H1 (cell line): Measurements from ENCODE around the gene SLC37A1. TPM values are rescaled to one million over a fixed set of nuclear protein-coding genes. Genes with fewer than 3 reads are reported as not detected.

ENCODE experiments used
- CTCF ChIP-seq, 3 experiments: IDR thresholded peaks; 1 replicate in 2 of 3; 2 replicates in 1 of 3; pipeline versions ENCODE4 v1.5.1 to v1.6.1; 2011; ENCODE audit warnings: low read length in 3 of 3, mild to moderate bottlenecking in 3 of 3, inconsistent platforms in 2 of 3, low read depth in 1 of 3, moderate library complexity in 1 of 3; ENCODE audit not compliant: insufficient read depth in 1 of 3; ENCODE audit errors: control extremely low read depth in 1 of 3
- FOSL1 ChIP-seq: IDR thresholded peaks from 2 replicates; pipeline ENCODE4 v1.6.1; 2011; ENCODE audit warnings: mild to moderate bottlenecking, low read depth, low read length, moderate library complexity; ENCODE audit not compliant: insufficient read depth
- polyA plus RNA-seq, 7 experiments: library from polyadenylated mRNA; depleted of rRNA in 3 of 7; stranded (reverse) in 5 of 7; unstranded in 2 of 7; fragments of >200 nt in 5 of 7; fragments of 200-250 nt in 2 of 7; gene quantifications; 1 replicate in 5 of 7; 2 replicates in 1 of 7; 4 replicates in 1 of 7; pipeline versions ENCODE4 v1.2.1 to v1.2.3, GENCODE V29; 2011 to 2013; ENCODE audit warnings: missing spikeins in 2 of 7, mixed read lengths in 2 of 7
- total RNA-seq: library from RNA; stranded (reverse); fragmentation: NEBNext Ultra II Directional; extraction: Animal tissue kit (Norgen Biotek cat#: 25700); gene quantifications from 2 replicates; pipeline ENCODE4 v1.2.1, GENCODE V29; 2021

SLC37A1 gene
- total and polyA plus RNA-seq, 2 of the 8 experiments (the other 6 are each of a cell fraction or from before 2014, with no cell fraction given): 15.6 to 30.9 TPM

GRCh38 chr21:42541174-42541573 is 27.5 kb downstream of the SLC37A1 start (continued):
- TF ChIP-seq FOSL1 (no peak), CTCF (IDR thresholded peaks at IDR 0.05; ENCODE audit: control extremely low read depth in 1 of 3, insufficient read depth in 1 of 3, low read depth in 1 of 3, low read length in 3 of 3) (no peak)
